NCI-H2107 treated with DMSO at 0.1 percent for 48 hours (cell line): ENCODE data around the gene ASCL2.

Experiments
- DNase-seq: peaks from one replicate; lab custom pipeline; 2025; ENCODE audit not compliant: unreplicated experiment; lab: John Stamatoyannopoulos, UW

ASCL2 gene

GRCh38 chr11:2263071-2263565 lies 7.3 kb downstream of the ASCL2 start:
- no peak for DNase-seq

DNA sequence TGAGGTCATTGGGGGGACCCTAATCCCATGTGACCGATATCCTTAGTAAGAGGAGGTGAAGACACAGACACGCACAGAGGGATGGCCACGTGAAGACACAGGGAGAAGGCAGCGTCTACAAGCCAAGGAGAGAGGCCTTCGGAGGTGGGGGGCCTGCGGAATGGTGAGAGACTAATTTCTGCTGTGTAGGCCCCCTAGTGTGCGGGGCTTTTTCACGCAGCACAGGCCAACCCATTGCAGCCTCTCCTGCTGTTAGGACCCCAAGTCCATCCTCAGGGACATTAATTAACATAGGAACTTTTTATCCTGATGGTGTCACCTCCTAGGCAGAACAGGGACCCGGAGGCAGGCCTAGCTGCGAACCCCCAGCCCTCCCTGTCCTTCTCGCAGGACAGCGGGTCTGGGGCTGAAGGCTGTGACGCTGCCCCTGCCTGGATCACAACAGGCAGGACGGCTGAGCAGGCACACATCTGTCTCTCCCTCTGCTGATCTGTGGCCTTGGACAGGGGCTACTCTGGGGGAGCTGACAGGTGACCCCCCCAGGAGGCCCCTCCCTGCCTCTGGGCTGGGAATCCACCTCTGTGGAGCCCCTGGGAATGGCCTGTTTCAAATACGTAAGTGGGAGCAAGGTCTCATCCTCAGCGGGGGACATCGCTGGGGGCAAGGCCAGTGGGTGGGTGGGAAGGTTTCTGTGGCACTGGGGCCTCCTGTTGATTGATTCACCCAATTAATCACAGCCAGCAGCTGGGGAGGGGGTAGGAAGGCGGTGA lies 7.9 kb downstream of the ASCL2 start:
- no peak for DNase-seq

DNA sequence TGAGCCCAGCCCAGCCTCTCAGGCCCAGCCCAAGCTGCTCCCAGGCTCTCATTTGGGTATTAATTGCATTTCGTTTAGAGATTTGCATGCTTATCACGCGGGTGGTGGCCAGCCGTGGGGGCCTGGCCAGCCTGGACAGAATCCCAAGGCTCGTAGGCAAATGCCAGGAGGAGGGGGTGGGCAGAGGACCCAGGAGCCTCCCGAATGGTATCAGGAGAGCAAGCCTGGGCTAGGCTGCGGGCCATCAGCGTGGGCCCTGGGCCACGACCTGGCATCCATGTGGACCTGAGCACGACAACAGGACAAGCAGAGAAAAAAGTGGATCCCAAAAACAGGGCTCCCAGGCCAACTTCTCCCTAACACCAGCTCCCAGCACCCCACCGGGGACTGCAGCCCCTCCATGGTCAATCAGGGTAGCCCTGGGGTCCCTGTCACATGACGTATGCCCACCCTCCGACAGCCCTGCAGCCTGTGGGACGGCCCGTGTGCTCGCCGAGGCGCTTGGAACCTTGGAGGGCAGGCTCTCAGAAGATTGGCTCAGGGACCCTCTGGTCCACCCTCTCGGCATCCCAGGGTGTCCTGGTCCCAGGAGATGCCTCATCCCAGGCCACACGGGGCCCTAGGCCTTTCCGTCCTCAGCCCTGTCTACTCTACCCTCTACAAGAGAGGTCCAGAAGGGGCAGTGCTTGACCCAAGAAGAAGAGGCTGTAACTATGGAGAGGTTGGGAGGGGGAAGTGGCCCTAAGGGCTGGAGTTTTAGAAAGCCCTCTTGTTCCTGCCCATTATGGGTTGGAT lies 8.8 kb downstream of the ASCL2 start:
- DNase-seq: no peak

- no peak for DNase-seq
Measured at GRCh38 chr11:2260491-2261364, 9.7 kb downstream of the ASCL2 start.

DNA sequence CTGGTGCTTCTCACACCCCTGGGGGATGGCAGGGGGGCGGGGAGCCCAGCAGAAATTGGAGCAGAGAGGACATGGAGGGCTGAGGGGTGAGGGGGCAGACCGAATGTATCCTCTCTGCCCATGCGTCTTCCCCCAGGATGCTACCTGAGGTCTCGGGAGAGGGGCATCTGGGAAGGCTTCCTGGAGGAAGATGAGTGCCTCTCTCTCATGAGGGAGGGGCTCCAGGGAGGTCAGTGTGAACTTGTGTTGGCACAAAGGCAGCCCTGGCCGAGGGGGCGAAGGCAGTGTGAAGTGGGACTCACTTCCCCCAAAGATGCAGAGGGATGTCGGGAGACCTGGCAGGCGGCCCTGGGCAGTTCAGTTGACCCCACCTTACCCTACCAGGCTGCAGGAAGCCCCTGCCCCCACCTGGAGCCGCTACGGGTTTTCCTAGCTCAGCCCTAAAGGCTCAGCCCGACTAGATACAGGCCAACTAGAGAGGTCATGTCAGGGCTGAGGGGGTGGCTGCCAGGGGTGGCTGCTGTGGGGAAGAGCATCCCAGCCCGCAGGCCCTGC lies 10.4 kb downstream of the ASCL2 start:
- DNase-seq: no peak

DNA sequence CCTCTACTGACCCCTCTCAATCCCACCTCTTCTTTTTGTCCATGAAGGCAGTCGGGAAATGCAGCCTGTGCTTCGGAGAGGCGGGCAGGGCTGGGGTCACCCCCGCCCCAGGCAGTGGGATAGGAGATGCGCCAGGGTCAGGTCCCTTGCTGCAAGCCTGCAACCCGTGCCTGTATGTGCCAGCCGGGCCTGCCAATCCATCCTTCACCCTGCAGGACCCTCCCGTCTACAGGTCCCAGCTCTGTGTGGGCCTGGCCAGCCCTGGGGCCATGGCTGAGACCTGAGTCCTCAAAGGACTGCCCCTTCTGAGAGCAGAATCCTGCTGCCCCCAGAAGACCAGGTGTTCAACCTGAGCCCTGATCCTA lies 10.9 kb downstream of the ASCL2 start:
- DNase-seq: no peak

- no peak for DNase-seq
Measured at GRCh38 chr11:2258501-2259465, 11.6 kb downstream of the ASCL2 start.

DNA sequence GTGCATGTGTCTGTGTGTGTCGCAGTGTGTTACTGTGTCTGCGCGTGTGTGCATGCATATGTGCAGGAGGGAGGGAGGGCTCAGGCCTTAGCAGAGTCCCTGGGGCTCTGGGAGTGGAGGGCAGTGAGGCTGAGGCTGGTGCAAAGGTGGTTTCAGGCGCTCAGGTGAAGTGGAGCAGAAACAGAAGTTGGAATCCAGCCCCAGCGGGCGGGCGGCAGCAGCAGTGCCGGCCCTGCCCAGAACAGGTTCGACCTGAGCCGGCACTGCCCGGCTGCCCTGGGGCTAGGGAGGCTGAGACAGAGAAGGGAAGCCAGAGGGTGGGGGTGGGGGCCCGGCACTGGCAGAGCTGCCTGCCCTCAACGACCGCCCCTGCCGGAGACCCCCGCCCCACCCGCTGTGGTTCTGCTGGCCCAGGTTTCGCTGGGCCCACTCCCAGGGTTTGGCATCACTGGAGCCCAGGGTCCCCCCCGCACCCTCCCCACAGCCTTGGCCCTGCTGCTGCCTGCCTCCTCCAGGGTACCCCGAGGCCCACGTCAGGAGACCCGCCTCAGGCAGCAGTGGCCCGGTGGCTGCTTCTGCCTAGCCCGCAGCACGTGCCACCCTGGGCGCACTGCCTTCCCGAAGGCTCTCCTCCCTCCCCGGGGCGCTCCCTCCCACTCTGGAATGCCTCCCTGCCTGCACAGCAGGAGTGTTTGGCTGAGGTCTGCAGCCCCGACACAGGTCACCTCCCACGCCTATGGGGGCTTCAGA lies 13.3 kb downstream of the ASCL2 start:
- DNase-seq: no peak

DNA sequence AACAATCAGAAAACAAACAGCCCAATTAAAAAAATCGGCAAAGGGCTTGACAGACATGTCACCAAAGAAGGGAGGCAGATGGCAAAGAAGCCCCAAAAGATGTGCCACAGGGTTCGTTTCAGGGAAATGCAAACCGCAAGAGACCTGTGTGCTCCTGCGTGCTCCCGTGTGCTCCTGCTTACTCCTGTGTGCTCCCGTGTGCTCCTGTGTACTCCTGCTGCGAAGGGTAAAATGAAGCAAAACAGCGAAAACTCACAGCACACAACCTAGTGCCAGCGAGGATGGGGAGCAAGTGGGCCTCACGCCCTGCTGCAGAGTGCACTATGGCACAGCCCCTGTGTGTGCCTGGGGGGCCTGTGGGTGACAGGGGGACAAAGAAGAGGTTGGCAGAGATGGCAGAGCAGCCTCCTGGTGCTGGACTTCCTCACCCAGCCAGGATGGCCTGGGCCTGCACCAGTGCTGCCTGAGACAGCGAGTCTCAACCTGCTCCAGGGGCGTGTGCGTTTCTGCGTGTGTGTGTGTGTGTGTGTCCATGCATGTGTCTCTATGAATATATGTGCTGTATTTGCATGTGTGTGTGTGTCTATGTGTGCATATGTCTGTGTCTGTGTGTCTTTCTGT lies 14.0 kb downstream of the ASCL2 start:
- no peak for DNase-seq

DNA sequence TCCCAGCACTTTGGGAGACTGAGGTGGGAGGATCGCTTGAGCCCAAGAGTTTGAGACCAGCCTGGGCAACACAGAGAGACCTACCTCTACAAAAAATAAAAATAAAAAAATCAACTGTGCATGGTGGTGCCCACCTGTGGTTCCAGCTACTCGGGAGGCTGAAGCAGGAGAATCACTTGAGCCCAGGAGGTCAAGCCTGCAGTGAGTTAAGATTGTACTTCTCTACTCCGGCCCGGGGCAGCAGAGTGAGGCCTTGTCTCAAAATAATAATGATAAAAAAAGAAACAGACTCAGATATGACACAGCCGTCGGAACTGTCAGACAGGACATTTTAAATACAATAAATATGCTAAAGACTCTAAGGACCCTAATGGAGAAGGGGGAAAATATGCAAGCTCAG lies 18.4 kb downstream of the ASCL2 start:
- no peak for DNase-seq

DNA sequence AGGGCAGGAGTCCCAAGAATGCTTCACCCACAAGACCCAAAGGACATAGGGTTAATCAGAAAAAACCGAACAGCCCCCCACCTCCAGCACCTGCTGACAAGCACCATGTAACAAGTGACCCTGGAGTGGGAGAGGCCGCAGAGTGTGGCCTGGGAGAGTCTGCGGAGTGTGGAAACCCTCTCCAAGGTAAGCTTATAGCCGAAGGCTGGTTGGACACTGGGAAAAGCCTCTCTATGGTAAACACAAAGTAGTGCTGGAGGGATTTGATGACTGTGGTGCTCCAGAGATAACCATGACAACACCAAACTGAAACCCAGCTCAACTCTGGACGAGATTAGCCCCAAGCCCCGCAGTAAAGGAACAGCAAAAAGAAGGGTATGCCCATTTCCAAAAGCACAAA lies 19.2 kb downstream of the ASCL2 start:
- DNase-seq: no peak

DNA sequence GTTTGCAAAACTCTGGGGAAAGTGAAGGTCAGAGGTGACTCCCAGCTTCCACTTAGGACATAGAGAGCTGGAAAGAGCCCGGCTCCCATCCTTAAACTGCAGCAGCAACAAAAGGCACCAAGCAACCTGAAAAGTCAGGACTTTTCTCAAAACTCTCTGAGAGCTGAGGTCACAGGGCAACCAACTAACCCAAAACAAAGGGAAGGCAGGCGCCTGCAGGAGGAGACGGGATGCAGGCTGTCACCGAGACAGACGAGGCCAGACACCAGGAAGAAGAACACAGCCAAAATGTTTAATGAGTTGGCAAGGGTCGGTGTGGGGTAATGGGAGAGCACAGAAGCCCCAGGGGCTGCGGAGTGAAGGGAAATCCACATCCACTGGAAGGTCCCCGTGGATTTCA lies 19.9 kb downstream of the ASCL2 start:
- DNase-seq: no peak

GRCh38 chr11:2250041-2250440 lies 20.3 kb downstream of the ASCL2 start:
- DNase-seq: no peak

GRCh38 chr11:2249189-2249916 lies 21.0 kb downstream of the ASCL2 start:
- no peak for DNase-seq

DNA sequence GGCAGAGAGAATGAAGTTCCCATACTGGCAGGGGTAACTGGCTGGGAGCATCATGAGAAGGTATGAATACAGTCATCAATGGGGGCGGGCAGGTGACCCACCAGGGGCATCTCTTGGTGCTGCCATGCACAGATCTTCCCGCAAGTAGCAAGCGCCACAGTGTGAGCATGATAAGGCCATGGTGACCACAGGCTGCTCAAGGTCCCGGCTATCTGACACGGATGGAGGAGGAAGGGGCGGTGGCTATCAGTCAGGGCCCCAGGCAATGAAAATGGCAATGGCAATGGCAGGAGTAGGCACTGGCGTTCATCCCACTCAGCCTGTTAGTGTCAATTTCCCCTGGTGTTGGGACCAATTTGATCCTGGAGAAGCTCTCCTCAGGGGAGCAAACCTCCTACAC lies 21.6 kb downstream of the ASCL2 start:
- DNase-seq: no peak

- DNase-seq: no peak
Measured at GRCh38 chr11:2248242-2248641, 22.1 kb downstream of the ASCL2 start.

DNA sequence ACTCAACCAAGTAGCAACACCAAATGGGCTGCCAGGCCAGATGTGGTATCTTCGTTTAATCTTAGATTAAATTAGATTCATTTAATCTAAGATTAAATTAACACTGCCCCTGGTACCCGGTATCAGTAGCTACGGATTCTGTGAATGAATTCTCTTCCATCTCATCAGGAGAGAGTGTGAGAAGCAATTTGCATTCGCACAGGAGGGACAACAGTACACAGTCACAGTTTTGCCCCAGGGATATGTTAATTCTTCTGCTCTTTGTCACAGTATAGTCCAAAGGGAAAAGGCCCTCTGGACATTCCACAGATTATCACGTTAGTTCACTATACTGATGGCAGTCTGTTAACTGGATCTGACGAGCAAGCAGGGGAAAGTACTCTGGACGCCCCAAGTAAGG lies 22.9 kb downstream of the ASCL2 start:
- DNase-seq: no peak

GRCh38 chr11:2240834-2241233 lies 29.6 kb downstream of the ASCL2 start:
- DNase-seq: no peak
